GM19397 (cell line): ENCODE measurements around the gene OLIG3.

Source experiments
- ATAC-seq: cut with Tn5 transposase; IDR thresholded peaks from one replicate; pipeline ENCODE4 v1.9.1; 2021; ENCODE audit warnings: mild to moderate bottlenecking, moderate library complexity; ENCODE audit not compliant: unreplicated experiment

Gene OLIG3

GRCh38 chr6:137472641-137473137, 21.5 kb downstream of the OLIG3 start:
- ATAC-seq, result no peak

GRCh38 chr6:137471986-137472385, 22.2 kb downstream of the OLIG3 start:
- no peak for ATAC-seq

GRCh38 chr6:137471497-137471896, 22.7 kb downstream of the OLIG3 start:
- no peak for ATAC-seq

GRCh38 chr6:137467211-137467610, 27.0 kb downstream of the OLIG3 start:
- ATAC-seq, result no peak

- ATAC-seq, result no peak
Observed at GRCh38 chr6:137465378-137466009, 28.7 kb downstream of the OLIG3 start.

- no peak for ATAC-seq
Observed at GRCh38 chr6:137452333-137452894, 41.8 kb downstream of the OLIG3 start.

GRCh38 chr6:137443901-137444300, 50.3 kb downstream of the OLIG3 start:
- no peak for ATAC-seq
